D721Med (cell line): ENCODE results near the gene KCNJ10.

Experiments used
- DNase-seq: peaks from one replicate; pipeline ENCODE4 v3.0.0; 2011; ENCODE audit warnings: low spot score; ENCODE audit not compliant: insufficient read length
- FAIRE-seq: peaks from 2 replicates; lab custom pipeline; 2011; peaks lifted over from hg19 to GRCh38; lab: Jason Lieb, UNC
- TF ChIP-seq, protein P1 (sequence below): IDR thresholded peaks from 2 replicates; pipeline ENCODE4 v1.5.1; 2012; ENCODE audit warnings: mild to moderate bottlenecking, control low read depth; ENCODE audit not compliant: insufficient read depth; ENCODE audit errors: missing control alignments

KCNJ10 gene

GRCh38 chr1:160046494-160047110 is 23.4 kb downstream of the KCNJ10 start:
- TF ChIP-seq, protein P1, sequence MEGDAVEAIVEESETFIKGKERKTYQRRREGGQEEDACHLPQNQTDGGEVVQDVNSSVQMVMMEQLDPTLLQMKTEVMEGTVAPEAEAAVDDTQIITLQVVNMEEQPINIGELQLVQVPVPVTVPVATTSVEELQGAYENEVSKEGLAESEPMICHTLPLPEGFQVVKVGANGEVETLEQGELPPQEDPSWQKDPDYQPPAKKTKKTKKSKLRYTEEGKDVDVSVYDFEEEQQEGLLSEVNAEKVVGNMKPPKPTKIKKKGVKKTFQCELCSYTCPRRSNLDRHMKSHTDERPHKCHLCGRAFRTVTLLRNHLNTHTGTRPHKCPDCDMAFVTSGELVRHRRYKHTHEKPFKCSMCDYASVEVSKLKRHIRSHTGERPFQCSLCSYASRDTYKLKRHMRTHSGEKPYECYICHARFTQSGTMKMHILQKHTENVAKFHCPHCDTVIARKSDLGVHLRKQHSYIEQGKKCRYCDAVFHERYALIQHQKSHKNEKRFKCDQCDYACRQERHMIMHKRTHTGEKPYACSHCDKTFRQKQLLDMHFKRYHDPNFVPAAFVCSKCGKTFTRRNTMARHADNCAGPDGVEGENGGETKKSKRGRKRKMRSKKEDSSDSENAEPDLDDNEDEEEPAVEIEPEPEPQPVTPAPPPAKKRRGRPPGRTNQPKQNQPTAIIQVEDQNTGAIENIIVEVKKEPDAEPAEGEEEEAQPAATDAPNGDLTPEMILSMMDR: peak; percentile 50
- no peak for FAIRE-seq
- DNase-seq: no peak

DNA sequence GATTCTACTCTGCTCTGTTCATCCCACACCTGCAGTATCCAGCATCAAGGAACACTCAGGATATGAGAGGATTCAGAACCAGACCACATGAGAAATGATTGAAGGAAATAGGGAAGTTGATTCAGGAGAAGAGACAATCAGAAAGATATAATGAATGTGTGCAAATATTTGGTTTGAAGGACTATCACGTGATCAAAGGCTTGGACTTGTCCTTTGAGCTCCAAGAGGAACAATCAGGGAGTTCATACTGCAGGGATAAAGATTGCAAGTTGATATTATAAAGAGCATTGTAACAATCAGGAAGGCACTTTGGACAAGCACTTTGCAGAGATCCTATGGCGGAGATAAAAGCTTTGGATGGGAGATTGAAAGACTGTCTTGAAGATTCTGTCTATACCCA is 24.3 kb downstream of the KCNJ10 start:
- TF ChIP-seq, protein P1: no peak
- FAIRE-seq: no peak
- DNase-seq: no peak

- TF ChIP-seq, protein P1: no peak
- DNase-seq (no peak), FAIRE-seq (no peak)
Observed at GRCh38 chr1:160043543-160043942, 26.4 kb downstream of the KCNJ10 start.

- no peak for DNase-seq
- FAIRE-seq: no peak
- TF ChIP-seq, protein P1: no peak
Observed at GRCh38 chr1:160040476-160040875, 29.5 kb downstream of the KCNJ10 start.

DNA sequence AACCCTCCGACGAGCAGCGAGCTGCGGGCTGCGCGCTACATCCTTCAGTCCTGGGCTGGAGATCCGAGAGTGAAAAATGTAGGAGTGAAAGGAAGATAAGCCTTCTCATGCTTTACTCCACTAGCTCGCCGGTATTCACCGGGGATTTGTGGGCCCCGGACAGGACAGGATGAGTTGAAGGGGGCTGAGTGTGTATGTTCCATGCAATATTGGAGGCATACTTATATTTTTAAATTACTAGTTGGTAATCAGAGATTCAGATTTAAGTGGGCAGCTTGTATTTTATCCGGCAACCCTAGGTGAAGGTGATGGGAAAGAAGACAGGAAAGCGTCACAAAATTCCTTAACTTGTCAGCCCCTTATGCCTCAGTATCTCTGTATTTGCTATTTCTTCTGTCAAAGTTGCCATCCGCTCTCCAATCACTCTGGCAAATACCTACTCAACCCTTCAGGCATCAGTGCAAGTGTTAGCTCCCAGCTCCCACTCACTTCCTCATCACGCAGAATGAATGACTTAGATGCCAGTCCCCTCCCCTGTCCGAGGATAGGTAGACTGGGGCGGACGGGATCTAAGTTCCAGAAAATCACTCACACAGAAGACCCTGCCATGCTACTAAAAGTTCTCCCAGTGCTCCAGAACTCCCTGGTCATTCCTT is 37.7 kb downstream of the KCNJ10 start:
- FAIRE-seq (no peak), DNase-seq (no peak)
- TF ChIP-seq, protein P1: no peak

DNA sequence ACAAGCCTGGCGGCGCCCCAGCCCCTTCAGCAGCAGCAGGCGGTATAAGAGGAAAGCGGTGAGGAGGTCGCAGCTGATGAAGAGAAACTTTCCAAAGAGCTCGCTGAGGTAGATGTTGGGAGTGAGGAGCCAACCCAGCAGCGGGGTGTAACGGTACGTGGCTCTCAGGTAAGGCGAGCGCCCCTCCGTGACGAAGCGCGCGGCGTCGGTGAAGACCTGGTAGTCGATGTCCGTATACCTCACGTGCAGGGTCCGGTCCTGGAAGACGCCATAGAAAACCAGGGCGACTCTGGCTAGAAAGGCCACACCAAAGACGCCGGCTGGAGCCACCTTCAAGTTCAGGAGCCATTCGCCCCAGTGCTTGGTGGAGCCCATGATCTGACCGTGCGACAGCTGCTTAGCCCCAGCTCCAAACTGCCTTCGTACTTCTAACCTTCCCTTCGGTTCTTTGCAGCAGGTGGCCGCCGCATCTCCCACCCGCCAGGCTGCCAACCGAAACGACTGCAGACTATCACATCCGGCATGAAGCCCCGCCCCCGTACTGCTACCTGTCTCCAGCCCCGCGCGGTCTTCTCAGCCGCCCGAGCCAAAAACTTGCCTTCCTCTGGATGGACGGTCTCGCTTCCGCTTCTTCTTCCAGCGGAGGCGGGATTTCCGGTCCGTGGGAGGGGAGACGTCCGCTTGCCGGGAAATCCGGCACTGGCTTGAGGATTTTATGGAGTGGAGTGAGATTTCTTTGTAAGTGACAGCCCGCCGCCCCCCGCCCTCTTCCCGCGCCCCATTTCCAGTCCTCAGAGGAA is 38.4 kb downstream of the KCNJ10 start, which contains the start of gene PIGM:
PIGM (minus strand) TSS at position 626 of the 800 bp plus-strand sequence; CDS start at position 375, 251 bp downstream.
- TF ChIP-seq, protein P1: no peak
- peak; percentile 32 for FAIRE-seq
- DNase-seq: peak; percentile 83
